Fibroblast of the aortic adventitia (primary cell): ENCODE measurements around the gene PIEZO2. TPM values are rescaled to one million over a fixed set of nuclear protein-coding genes. Genes with fewer than 3 reads are reported as not detected.
"Not testable (repeated sequence)": the region's sequence is repeated elsewhere in the genome, so short reads cannot be mapped to it uniquely, and the experiment has no call there.

ENCODE experiments used
- DNase-seq: peaks from one replicate; pipeline ENCODE4 v3.0.0-alpha.2; 2010; ENCODE audit warnings: low read depth
- H3K4me3 ChIP-seq: 2 replicates; pipeline ENCODE4 v1.5.1; 2011; ENCODE audit warnings: low read depth, mild to moderate bottlenecking, control low read depth, low read length, moderate library complexity
- CTCF ChIP-seq: IDR thresholded peaks from 2 replicates; pipeline ENCODE4 v1.5.1; 2011; ENCODE audit warnings: mild to moderate bottlenecking, low read length, control low read depth, inconsistent platforms; ENCODE audit not compliant: insufficient read depth
- total RNA-seq: library from RNA; depleted of rRNA; stranded (reverse); fragments of >200 nt; gene quantifications from 2 replicates; pipeline ENCODE4 v1.2.3, GENCODE V29; 2012; ENCODE audit warnings: low replicate concordance

PIEZO2 gene
- total RNA-seq, 1 donor = 1.6 TPM

GRCh38 chr18:10923141-10923540, 226.2 kb downstream of the PIEZO2 start:
- TF ChIP-seq CTCF = no peak
- H3K4me3 ChIP-seq = no peak overlapping the region
- peak; percentile 38 for DNase-seq

GRCh38 chr18:10922712-10923111, 226.7 kb downstream of the PIEZO2 start:
- not testable (repeated sequence) for DNase-seq, H3K4me3 ChIP-seq

GRCh38 chr18:10920309-10920708, 229.1 kb downstream of the PIEZO2 start:
- not testable (repeated sequence) for H3K4me3 ChIP-seq, DNase-seq

GRCh38 chr18:10919851-10920250, 229.5 kb downstream of the PIEZO2 start:
- no peak for DNase-seq
- TF ChIP-seq CTCF = no peak
- no peak overlapping the region for H3K4me3 ChIP-seq

GRCh38 chr18:10916865-10917264, 232.5 kb downstream of the PIEZO2 start:
- DNase-seq = no peak
- no peak overlapping the region for H3K4me3 ChIP-seq
- TF ChIP-seq CTCF = no peak

GRCh38 chr18:10916387-10916786, 233.0 kb downstream of the PIEZO2 start:
- no peak overlapping the region for H3K4me3 ChIP-seq
- DNase-seq = no peak
- no peak for TF ChIP-seq CTCF

GRCh38 chr18:10915748-10916147, 233.6 kb downstream of the PIEZO2 start:
- DNase-seq = not testable (repeated sequence)

GRCh38 chr18:10914610-10915009, 234.8 kb downstream of the PIEZO2 start:
- not testable (repeated sequence) for DNase-seq, H3K4me3 ChIP-seq

More at GRCh38 chr18:10915748-10916147, 233.6 kb downstream of the PIEZO2 start:
- not testable (repeated sequence) for H3K4me3 ChIP-seq

GRCh38 chr18:10913919-10914318, 235.4 kb downstream of the PIEZO2 start:
- no peak for TF ChIP-seq CTCF
- H3K4me3 ChIP-seq = no peak overlapping the region
- peak; percentile 18 for DNase-seq
